ENCODE results near the gene SCNN1A.

GRCh38 chr12:6342140-6342889 is 33.0 kb downstream of the SCNN1A start:
- TF ChIP-seq, protein P1, sequence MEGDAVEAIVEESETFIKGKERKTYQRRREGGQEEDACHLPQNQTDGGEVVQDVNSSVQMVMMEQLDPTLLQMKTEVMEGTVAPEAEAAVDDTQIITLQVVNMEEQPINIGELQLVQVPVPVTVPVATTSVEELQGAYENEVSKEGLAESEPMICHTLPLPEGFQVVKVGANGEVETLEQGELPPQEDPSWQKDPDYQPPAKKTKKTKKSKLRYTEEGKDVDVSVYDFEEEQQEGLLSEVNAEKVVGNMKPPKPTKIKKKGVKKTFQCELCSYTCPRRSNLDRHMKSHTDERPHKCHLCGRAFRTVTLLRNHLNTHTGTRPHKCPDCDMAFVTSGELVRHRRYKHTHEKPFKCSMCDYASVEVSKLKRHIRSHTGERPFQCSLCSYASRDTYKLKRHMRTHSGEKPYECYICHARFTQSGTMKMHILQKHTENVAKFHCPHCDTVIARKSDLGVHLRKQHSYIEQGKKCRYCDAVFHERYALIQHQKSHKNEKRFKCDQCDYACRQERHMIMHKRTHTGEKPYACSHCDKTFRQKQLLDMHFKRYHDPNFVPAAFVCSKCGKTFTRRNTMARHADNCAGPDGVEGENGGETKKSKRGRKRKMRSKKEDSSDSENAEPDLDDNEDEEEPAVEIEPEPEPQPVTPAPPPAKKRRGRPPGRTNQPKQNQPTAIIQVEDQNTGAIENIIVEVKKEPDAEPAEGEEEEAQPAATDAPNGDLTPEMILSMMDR (IDR thresholded peaks at IDR 0.05): no peak
- no peak for TF ChIP-seq POLR2AphosphoS5 (IDR thresholded peaks at IDR 0.05)
